GM19467 (cell line): Measurements from ENCODE around the gene MAB21L1.

Source experiments
- ATAC-seq: cut with Tn5 transposase; IDR thresholded peaks from one replicate; pipeline ENCODE4 v1.9.1; 2021; ENCODE audit warnings: mild to moderate bottlenecking, moderate library complexity; ENCODE audit not compliant: unreplicated experiment

MAB21L1 gene

GRCh38 chr13:35475960-35476943 lies at the start of gene MAB21L1:
TSS of gene MAB21L1 (minus strand) at chr13:35476689. CDS start at chr13:35476138, 551 bp downstream.
- ATAC-seq = no peak

- no peak for ATAC-seq
These were observed 47.7 kb upstream of the MAB21L1 start for GRCh38 chr13:35524171-35524570.

DNA sequence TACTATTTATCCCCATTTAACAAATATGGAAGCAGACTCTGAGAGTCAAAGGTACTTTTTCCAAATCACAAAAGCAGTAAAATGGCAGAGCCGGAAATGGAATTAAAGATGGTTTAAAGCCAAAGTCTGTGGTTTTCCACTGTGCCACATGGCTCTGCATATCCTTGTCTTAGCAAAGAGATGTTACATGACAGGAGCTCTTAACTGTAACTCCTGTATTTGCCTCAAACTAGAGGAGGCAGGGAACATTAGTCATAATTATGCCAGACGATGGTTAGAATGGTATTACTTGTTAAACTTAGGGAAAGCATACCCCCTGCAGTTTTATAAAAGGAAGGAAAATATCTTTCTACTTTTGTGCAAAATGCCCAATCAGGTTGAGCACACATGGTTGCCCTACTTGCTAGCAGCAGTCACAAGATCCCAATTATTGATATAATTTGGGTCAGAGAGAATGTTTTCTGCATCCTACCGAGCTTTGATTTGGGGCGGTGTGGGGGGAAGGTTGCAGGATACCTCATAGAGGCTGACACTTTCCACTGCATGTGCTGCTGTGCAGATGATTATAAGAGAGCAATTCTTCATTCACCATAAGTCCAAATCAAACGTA lies 42.0 kb upstream of the MAB21L1 start:
- ATAC-seq = no peak

DNA sequence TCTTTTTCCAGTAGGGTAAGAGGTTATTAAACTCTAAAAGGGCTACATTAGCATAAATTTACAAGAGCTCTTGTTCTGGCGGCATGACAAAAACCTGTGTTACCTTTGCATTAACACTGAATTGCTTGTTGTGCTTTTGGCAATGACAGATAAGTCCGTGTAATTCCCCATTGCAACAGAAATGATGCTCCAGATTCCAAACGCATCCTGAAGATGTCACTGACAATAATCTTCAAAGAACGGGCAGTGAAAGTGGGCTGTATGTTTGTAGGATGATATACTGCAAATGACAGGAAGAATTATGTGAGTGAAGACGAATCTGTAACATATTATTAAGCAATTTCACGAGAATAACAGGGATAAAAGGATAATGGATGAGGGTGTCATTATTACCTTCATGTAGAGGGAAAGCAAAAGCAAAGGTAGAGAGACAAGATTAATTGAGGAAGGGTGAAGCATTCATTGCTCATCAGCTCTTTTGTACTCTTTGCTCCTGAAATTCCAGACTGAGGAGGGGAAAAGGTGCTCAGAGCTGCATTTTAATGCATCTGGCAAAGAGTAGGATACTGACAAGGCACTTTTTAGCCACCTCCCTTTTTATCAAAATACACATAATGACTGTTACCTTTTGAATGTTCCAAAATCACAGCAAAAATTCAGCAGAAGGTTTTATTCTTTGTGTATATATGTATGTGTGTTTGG lies 38.5 kb upstream of the MAB21L1 start:
- ATAC-seq = no peak

- ATAC-seq = no peak
These were observed 37.6 kb upstream of the MAB21L1 start for GRCh38 chr13:35514061-35514477.

GRCh38 chr13:35512271-35512920 lies 35.9 kb upstream of the MAB21L1 start:
- ATAC-seq = no peak

- no peak for ATAC-seq
These were observed 26.0 kb upstream of the MAB21L1 start for GRCh38 chr13:35502456-35502855.

- ATAC-seq = no peak
These were observed 25.3 kb upstream of the MAB21L1 start for GRCh38 chr13:35501661-35502235.

DNA sequence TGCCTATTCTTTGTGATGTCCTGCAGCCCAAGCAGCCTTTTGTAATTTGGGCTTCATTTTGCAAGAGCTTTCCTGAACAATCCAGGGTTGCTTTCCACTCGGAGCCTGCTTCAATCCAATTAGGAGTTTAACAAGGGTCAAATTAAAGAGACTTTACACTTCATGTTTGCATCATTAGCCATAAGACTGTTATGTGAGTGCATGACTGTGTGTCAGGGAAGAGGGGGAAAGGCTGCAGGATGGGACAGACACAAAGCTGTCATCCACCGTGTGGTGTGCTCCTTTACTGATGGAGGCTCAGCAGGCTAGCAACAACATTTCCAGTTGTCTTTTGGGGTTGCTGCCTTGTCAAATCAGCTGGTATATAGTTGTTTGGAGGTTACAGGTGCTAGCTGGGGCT lies 23.7 kb upstream of the MAB21L1 start:
- ATAC-seq = no peak

DNA sequence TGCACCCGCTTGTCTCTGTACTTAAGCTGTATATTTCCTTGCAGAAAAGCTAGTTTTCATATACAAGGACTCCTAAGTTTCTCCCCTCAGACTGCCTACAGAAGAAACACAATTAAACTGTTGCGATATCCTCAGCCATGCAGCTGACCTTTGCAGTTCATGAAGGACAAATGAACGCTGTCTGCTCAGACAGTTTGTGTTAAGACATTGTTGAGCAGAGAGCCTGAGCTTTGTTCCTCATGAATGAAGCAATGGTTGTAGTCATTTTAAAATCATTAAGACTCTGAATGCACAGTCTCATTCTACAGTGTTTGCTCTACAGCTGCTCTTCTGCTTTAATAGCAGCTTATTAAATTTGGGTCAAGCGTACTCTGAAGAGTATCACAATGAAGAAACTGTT lies 23.2 kb upstream of the MAB21L1 start:
- ATAC-seq = no peak

DNA sequence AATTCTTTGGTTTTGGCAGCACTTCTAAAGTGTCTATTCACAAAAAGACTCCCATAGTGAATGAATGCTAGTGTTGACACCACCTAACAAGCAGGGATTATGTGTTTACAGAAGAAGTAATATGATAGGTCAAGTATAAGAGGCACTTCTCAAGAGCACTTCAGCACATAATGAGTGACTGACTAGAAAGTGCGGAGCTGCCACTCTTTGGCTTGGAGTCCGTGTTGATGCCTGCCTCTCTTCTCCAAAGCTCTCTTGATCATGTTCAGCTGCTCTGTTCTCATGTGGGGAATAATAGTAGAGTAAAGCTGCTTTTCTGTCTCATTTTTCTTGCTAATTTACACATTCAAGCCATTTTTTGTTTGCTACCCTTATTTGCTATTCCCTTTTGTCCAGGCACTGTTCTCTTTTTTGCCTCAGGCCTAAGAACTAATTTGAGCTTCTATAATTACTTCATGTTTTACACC lies 22.7 kb upstream of the MAB21L1 start:
- no peak for ATAC-seq

DNA sequence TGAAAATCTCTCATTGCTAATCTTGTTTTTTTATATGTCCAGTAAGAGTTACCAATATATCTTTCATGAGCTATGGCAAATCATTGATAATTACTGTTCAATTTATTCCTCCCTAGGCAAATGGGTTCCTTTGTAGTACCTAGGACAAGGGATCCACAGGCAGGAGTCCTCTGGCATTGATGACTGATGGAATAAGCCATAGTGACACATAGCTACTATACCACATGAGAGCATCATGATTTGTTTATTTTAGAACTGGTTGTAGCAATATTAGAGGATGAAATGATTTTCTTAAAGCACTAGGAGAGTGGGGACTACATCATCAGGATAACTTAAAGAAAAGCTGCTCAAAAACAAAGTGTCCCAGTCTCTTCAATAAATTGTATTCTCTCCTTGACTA lies 21.7 kb upstream of the MAB21L1 start:
- no peak for ATAC-seq

DNA sequence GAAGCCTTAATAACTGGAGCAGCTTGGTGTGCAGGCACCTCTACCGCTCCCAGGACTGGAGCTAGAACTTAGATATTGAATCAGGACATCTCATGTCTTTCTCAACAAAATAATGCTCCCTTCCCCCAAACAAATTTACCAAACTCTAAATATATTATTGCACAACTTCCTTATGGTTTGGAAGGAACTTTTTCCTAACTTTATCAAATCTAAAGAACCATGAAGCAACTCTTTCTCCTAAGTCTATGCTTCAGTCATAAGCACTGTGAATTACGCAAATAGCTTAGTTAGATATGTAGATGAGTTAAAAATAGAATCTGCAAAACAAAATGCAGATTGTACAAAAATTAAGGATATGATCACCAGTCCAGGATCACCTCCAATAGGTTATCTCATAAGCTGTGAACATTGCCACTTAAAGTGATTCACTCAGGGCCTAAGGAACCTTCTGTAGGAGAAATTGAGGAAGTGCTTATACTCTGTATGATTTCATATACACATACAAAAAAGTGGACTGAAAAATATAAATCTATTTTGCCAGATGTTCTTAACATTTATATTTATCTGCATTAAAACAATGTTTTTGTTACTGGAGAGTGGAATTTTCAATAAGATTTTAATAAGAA lies 20.4 kb upstream of the MAB21L1 start:
- no peak for ATAC-seq

- ATAC-seq = no peak
These were observed 19.5 kb upstream of the MAB21L1 start for GRCh38 chr13:35496006-35496405.

DNA sequence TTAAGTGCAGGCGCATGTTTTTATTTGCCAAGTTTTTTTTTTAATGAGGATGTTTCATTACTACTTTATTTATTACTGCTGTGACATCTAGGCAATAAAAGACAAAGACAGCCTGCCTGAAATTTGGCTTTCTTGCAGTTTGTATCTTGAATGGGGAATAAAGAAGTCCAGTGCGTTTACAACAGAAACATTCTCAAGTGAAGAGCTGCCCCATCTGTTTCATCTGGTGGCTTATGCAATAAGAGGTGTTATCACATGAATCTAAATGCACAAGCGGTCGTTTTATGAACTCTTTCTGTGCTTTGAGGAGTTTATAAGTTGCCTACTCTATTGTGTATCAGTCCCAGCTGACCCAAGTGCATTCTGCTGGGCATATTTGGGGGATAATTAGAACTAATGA lies 12.6 kb upstream of the MAB21L1 start:
- no peak for ATAC-seq

DNA sequence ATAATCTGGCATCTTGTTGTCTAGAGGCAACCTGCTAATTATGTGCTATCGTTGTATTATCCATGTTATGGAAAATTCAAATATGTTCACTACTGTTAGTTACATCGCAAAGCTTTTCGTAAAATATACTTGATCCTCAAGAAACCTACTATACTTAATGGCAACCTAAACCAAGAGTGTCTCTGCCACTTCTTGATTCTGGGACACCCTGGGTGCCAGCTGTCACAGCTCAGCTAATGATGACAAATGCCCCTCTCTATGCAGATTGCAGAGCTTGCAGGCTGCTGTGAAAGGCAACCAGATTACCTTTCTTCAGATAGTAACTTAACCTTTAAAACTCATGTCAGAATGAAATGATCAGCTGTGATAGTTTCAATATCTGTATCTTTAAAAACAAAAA lies 8.9 kb upstream of the MAB21L1 start:
- ATAC-seq = no peak

DNA sequence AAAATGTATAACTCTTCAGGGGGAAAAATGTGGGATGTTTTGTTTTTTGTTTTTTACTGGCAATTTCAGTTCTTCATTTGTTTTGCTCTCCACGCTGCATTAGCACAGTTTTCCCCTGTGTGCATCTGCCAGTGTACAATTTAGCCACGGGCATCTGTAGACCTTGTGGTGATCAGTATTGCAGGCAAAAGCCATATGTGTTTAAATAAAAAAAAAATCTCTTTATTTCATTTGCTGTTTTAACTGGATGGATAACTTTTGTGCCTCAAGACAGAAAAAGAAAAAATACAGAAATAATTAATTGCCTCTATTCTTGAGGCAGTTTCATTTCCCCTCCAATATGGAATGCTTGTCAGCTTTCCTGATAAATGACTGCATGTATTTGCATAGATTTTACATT lies 7.9 kb upstream of the MAB21L1 start:
- ATAC-seq = no peak

DNA sequence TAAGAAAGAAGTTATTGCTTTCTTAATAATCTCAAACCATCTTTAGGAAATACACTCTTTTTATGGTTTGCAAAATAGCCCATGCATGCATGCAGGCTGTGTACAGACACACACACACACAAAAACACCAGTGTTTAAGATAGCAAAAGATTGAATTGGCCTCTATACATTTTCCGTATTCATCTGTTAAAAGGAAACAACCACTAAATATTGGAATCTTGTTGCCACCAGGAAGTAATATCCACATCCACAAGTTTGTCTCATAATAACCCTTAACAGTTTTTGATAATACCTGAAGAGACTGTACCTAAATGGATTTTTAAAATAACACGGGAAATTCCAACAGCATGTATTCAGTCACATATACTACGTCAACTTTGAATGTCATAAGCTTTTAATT lies 7.3 kb upstream of the MAB21L1 start:
- ATAC-seq = no peak

DNA sequence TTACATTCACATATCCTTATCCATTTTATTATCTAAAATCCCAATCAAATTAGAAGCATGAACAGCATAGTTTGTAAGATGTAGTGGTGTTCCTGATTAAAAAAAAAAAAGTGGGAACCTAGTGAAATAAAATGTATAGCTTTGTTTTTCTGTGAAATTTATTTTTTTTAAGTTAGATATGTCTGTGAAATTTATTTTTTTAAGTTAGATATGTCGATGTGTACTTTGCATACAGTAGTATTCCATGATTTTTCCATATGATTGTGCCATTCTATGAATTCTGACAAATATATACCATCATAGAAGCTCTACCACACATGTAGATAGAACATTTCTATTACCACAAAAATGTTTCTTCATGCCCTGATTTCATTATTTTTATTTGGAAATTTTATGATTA lies 6.0 kb upstream of the MAB21L1 start:
- no peak for ATAC-seq

DNA sequence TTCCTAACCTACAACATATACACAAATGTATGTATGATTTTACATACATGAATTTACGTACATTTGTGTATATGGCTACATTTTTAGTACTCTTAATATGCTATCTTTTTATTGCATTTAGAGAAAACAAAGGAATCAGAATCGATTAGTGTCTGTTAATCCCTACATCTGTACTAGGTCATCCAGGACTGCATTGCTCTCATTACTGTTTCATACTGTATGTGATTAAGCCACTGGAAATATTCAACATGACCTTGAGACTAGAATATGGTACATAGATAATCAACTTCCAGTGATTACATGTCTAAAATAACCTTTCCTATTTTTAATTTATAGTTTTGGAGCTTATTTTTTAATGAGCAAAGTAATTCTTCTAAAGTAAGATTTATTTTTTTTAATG lies 5.3 kb upstream of the MAB21L1 start:
- ATAC-seq = no peak
